Activated CD4-positive, alpha-beta T cell treated with anti-CD3 and anti-CD28 coated beads, Interleukin-2, amount 50 U/mL, for 4 hours (primary cell): ENCODE data around the gene ADGRE3.

Experiments used
- DNase-seq, 2 experiments: peaks; one replicate each; pipeline ENCODE4 v3.0.0-alpha.2; 2020

ADGRE3 gene

GRCh38 chr19:14674764-14675163, at the start of gene ADGRE3:
Gene ADGRE3, minus strand, starts transcription at chr19:14674844. Its CDS starts 74 bp downstream, at chr19:14674770.
- DNase-seq = no peak

GRCh38 chr19:14722127-14722526, 47.5 kb upstream of the ADGRE3 start:
- DNase-seq = no peak

- DNase-seq = no peak
Measured at GRCh38 chr19:14719162-14719561, 44.5 kb upstream of the ADGRE3 start.

GRCh38 chr19:14718522-14719116, 44.0 kb upstream of the ADGRE3 start:
- no peak for DNase-seq

- no peak for DNase-seq
Measured at GRCh38 chr19:14715841-14716240, 41.2 kb upstream of the ADGRE3 start.

- DNase-seq = no peak
Measured at GRCh38 chr19:14704450-14704849, 29.8 kb upstream of the ADGRE3 start.

GRCh38 chr19:14703833-14704232, 29.2 kb upstream of the ADGRE3 start:
- DNase-seq = no peak

- no peak for DNase-seq
Measured at GRCh38 chr19:14700711-14701375, 26.2 kb upstream of the ADGRE3 start.

- no peak for DNase-seq
Measured at GRCh38 chr19:14699641-14700040, 25.0 kb upstream of the ADGRE3 start.

GRCh38 chr19:14695471-14695870, 20.8 kb upstream of the ADGRE3 start:
- DNase-seq = no peak

GRCh38 chr19:14694641-14695266, 20.1 kb upstream of the ADGRE3 start:
- DNase-seq = no peak

- DNase-seq = peak; percentile 99
Measured at GRCh38 chr19:14689598-14690503, 15.2 kb upstream of the ADGRE3 start, which contains the start of gene ZNF333. Gene ZNF333, plus strand, starts transcription at chr19:14690048. Its CDS starts 3,444 bp downstream, at chr19:14693492.

GRCh38 chr19:14686411-14686810, 11.8 kb upstream of the ADGRE3 start:
- peak in 1 of 2 experiments; percentile 10 for DNase-seq

GRCh38 chr19:14683439-14683838, 8.8 kb upstream of the ADGRE3 start:
- no peak for DNase-seq

GRCh38 chr19:14682084-14682483, 7.4 kb upstream of the ADGRE3 start:
- DNase-seq = no peak

GRCh38 chr19:14678199-14678598, 3.6 kb upstream of the ADGRE3 start:
- no peak for DNase-seq

- DNase-seq = no peak
Measured at GRCh38 chr19:14677464-14677863, 2.8 kb upstream of the ADGRE3 start.

- DNase-seq = no peak
Measured at GRCh38 chr19:14676762-14677161, 2.1 kb upstream of the ADGRE3 start.

- DNase-seq = no peak
Measured at GRCh38 chr19:14673088-14673487, 1.6 kb downstream of the ADGRE3 start.

GRCh38 chr19:14672188-14672872, 2.3 kb downstream of the ADGRE3 start:
- no peak for DNase-seq

- no peak for DNase-seq
Measured at GRCh38 chr19:14670408-14670807, 4.2 kb downstream of the ADGRE3 start.

- no peak for DNase-seq
Measured at GRCh38 chr19:14669940-14670339, 4.7 kb downstream of the ADGRE3 start.
